Hematopoietic multipotent progenitor cell treated with erythropoietin and hydrocortisone succinate and interleukin-3 and kit ligand, for 4 days (in vitro differentiated cells): Measurements from ENCODE around the gene GCSAML.
A peak's percentile ranks its signal among the peaks of the same experiment; 100 is the strongest.
"Not testable (repeated sequence)": the region's sequence is repeated elsewhere in the genome, so short reads cannot be mapped to it uniquely, and the experiment has no call there.

Experiments
- DNase-seq: peaks from one replicate; pipeline ENCODE4 v3.0.0-alpha.2; 2015

Gene GCSAML

DNA sequence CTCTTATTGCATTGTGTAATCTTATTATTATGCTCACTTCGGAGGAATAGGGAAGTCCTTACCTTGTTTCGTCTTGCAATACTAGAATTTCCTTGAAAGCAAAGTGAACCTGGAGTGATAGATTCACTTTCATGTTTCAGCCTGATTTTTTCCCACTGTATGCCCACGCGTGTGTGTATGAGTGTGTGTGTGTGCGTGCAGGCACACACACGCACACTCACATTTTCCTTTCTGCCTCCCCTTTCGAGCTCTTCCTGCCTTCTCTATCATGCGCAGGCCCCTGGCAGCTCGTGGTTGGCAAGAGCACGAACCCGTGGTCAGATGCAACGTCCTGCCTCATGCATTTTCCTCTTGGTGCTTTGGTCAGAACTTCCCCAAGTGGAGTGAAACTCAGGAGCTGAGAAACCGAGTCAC, at the start of gene GCSAML:
GCSAML (plus strand) TSS at position 366 of the 414 bp plus-strand sequence. CDS start 58 bp downstream, outside the sequence.
- DNase-seq = peak; percentile 93

DNA sequence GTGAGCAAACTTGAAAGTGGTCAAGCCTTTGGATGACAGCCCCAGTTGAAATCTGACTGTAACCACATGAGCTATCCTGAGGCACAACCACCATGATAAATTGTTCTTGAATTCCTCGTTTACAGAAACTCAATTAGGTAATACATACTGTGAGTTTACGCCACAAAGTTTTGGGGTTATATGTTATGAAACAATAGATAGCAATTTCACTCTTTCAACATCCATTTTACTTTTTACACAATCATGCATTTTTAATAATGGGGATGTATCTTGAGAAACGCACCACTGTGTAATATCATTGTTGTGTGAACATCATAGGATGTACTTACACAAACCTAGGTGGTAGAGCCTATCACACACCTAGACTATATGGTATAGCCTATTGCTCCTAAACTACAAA, 48.1 kb upstream of the GCSAML start:
- DNase-seq = peak; percentile 78

DNA sequence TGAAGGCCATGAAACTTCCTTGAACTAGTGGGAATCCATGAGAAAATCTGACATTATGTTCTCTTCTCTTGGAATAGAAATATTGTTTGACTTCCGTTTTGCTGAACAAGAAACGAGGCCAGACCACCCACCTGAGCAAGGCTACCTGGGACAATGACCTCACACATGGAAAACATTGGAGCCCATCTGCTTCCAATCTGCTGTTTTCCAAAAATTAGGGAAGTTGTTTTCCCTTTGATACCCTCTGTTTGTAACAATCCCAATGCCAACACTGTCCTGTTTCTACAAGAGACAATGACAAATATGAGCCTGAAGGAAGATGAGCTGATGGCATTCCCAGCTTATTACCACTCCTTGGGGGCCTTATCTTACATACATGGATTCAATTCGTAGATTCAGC, 42.1 kb upstream of the GCSAML start:
- no peak for DNase-seq

DNA sequence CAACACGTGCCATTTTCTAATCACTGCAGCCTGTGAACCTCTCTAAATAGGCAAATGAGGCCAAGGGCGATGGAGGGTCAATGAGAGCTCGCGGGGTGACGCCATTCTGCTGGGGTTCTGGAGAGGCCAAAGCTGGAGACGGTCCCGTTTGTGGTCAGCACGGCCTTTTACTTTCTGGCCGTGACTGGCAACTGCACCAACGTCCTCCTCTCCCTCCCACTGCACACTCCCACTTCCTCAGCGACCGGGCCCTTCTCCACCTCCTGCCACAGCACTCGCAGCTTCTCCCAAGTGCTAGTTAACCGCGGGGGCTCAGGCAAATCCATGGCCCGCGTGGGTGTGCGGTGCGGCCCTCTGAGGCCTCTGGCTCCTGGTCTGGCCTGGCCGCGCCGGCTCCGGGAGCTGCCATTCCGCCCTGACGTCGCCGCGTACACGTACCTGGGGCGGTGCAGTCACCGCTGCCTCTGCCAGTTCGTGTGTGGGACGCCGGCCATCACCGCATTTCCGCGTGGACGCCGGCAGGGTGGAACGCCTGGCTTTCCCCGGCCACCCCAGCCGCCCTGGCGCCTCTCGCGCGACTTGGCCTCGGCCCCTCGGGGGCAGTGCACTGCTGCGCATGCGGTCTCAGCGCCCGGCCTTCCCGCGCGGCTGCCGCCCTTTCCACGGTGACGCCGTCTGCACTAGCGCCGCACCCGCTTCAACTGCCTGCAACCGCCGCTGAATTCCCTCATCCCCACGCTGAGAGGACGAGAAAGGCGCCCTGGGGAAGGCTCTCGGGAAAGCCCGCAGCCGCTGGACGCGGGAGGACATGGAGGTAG, 30.9 kb upstream of the GCSAML start:
- no peak for DNase-seq

DNA sequence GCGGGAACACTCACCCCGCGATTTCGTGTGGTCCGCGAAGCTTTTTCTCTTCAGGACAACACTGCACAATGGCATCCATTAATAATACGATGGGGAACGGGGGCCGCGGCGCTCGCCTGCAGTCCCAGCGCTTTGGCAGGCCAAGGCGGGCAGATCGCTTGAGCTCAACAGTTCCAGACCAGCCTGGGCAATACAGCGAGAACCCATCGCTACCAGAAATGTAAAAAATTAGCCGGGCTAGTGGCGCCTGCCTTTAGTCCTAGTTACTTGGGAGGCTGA, 30.4 kb upstream of the GCSAML start:
- DNase-seq = no peak

DNA sequence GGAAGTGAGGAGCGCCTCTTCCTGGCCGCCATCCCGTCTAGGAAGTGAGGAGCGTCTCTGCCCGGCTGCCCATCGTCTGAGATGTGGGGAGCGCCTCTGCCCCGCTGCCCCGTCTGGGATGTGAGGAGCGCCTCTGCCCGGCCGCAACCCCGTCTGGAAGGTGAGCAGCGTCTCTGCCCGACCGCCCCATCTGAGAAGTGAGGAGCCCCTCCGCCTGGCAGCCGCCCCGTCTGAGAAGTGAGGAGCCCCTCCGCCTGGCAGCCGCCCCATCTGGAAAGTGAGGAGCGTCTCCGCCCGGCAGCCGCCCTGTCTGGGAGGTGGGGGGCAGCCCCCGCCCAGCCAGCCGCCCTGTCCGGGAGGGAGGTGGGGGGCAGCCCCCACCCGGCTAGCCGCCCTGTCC, 27.0 kb upstream of the GCSAML start:
- DNase-seq = not testable (repeated sequence)

DNA sequence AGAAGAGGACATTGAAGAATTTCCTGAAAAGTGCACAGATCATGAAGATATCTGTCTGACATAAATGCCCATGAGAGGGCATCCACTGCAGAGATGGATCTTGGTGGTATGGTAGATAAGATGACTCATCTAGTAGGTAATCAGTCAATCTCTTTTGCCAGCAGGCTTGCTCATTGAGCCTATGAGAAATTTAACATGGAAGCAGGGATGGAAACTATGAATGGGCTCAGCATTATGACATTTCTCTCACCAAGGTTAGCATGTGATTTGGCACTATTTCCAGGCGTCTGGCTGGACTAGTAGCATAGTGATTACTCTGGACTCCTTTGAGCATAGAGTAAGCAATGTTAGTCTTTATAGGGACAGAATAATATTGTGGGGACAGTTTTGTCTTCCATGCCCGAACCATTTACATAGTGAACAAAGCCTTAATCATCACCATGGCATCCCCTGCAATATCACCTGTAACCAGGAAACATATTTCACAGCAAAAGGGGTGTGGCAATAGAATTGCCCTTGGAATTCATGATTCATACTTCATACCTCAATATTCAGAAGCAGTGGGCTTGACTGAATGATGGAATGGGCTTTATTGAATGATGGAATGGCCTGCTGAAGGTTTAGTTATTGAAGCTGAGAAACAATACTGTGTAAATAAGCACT, 20.0 kb upstream of the GCSAML start:
- no peak for DNase-seq

DNA sequence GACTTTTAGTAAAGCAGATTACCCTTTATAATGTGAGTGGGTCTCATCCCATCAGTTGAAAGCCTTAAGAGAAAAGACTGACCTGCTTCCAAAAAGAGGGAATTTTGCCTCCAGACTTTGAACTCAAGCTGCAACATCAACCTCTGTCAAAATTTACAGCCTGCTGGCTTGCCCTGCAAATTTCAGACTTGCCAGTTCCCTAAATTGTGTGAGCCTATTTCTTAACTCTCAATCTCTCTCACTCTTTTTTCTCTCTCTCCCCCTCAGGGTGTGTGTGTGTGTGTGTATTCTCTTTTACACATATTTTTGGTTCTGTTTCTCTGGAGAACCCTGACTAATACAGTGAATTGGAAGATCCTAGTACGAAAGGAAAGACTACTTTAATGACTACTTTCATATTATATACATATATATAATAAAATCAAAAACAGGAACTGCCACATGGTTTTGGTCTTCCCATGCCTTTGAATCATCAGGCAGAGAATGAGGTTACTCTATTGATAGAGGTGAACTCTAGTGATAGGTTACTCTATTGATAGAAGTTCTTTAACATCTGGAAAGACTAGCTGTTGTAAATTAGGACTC, 19.1 kb upstream of the GCSAML start:
- peak; percentile 63 for DNase-seq

DNA sequence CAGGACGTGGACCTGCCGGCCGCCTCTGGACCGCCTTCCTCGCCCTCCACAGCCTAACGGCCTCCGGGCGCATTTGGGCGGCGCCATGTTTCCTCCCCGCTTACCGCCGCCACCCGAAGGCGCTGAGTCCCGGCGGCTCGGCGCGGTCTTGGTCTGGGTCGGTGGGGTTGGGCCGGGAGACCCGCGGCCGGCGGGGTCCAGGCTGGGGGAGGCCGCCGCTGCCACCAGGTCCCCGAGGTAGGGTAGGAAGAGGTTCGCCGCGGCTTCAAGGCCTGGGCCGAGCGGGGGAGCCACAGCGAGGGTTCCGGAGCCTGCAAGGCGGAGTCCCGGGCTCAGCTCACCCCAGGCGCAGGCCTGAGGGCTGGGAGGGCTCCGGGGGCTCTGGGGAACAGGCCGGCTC, 18.1 kb upstream of the GCSAML start:
- no peak for DNase-seq

DNA sequence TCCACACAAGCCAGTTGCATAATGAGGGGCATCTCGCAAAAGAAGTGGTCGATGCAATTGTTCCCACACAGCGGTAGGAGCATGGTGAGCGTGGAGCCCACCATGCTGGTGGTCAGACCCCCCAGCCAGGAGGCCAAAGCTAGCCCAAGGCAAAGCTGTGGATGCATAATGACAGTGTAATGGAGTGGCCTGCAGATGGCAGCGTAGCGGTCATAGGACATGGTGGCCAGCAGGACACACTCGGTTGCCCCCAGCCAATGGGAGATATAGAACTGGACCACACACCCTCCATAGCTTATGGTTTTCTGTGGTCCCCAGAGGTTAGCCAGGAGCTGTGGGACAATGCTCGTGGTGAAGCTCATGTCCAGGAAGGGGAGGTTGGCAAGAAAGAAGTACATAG, 17.0 kb upstream of the GCSAML start:
- DNase-seq = no peak

DNA sequence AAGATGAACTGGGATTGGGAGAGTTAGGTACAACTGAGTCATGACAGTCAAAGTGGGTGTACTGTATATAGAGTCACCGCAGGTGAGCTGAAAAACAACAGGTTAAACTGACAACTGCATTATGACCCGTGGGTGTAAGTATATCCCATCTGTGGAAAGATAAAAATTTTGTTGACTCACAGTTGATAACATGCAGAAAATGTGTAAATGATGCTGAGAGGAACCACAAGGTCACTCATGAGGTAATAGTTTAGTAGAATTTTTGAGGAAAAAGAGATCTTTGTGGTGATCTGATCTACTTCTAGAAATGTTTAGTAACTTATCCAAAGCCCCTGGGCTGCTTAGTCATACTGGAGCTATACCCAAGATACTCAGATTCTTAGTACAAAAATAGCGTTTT, 13.5 kb upstream of the GCSAML start:
- peak; percentile 82 for DNase-seq

DNA sequence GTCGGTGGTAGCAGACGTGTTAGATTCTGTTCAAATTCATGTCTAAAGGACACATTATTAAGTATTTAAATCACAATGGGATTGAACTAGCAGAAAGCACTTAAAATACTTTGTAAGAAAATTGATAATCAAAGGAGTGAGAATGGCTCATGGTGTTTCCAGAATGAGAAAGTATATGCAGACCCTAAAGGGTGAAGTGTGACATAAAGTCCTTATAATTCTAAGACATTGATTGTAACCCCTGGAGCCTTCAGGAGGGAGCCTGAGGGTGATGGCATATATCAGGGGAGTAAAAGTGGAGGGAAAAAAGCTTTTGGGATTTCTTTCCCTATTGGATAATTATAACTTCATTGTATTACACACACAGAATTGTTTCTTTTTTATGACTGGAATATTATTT, 12.6 kb upstream of the GCSAML start, which contains the start of gene OR2C3:
OR2C3 (minus strand) TSS at position 101 of the 400 bp plus-strand sequence. CDS start 3,929 bp downstream, outside the sequence.
- no peak for DNase-seq

DNA sequence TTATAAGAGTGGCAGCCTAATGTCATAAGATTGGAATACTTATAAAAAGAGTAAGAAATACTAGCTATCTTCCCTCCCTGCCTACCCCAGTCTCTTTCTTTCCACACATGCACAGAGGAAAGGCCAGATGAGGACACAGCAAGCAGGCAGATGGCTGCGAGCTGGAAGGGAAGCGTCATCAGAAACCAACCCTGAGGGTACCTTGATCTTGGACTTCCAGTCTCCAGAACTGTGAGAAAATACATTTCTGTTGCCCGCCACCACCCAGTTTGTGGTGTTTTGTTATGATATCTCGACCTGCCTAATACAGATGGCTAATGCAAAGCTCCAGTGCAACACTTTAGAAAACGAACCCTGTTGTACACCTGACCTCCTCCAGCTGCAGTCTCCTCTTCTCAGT, 10.4 kb upstream of the GCSAML start:
- DNase-seq = no peak

DNA sequence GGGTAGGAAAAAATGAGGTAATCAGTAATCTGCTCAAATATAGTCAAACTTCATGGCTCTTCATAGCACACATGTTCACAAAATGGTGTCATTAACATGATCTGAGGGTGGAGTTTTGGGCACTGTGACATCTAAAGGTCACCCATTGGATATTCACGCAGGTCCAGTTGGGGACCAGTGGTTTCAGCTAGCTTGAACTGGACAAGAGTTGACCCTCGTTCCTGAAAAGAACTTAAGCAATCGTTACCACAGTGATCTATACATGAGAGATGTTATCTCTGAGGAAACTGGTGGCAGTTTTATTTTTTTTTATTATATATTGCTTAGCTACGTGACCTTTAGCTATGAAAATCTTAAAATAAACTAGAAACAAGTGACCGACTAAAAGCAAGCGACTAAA, 9.7 kb upstream of the GCSAML start:
- peak; percentile 69 for DNase-seq

DNA sequence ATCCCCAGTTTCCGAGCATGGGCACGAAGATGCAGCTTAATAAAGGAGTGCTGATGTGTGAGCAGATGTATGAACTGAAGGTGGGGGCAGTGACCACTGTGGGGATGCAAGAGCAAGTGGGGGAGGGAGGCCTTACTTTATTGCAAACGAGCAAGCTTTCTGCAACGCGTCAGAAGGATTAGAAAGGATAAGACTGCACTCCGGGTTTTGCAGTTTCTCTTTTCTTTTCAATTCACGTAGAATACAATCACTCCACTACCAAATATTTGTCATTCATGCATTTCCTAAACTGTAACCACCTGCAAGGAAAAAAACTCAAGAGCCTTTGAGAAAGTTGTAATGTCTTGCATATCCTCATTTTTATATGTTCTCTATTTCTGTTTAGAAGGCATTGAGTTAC, 8.4 kb upstream of the GCSAML start:
- DNase-seq = peak; percentile 65

DNA sequence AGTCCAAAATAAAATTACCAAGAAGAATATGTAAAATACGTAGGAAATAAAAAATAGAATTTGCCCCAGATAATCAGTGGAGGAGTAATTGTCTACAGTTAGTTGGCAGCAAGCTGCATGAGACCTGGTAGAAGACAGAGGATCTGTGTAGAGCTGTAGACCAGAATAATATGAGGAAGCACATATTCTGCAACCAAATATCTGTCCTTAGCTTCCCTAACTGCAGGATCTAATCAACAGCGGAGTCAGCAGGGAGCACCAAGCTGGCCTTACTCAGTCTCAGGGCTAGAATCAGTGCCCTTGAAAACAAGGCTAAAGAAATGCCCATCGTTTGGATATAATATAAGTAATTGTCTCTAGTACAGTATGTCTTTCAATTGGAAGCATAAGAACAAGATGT, 6.1 kb upstream of the GCSAML start:
- DNase-seq = peak; percentile 67

DNA sequence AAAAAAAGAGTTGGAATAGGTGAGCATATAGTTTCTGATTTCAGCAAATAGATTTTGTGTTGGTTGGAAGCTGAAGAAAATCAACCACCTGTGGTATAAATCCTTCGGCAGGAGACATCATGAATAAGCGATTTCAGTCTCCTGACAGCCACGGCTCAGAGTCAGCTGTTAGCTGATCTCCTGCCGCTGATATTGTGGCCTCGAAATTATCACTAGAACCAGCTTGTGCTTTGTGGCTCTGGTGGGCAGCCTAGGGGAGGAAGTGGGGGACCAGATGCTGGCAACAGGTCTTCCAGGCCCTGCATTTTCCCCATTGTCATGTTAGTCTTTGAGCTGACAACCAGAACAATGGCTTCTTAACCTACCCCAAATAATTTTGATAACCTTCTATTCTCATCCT, 842 bp upstream of the GCSAML start:
- peak; percentile 99 for DNase-seq

DNA sequence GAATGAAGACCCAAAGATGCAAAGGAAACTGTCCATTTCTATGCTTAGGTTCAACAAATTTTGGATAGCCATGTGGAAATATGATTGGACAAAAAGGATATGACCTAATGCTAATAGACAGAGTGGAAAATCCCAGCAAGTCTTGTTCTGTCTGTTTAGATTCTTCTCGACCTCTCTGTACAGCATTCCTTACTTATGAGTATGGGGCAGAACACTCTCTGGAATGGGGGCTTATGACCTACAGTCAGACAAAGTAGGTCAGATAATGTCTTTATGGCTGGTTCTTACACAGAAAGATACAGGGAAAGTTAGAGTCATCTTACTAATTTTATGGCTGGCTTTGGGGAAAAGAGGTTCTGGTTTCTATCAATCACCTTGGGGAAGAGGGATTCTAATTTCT, 2.8 kb downstream of the GCSAML start:
- DNase-seq = no peak

DNA sequence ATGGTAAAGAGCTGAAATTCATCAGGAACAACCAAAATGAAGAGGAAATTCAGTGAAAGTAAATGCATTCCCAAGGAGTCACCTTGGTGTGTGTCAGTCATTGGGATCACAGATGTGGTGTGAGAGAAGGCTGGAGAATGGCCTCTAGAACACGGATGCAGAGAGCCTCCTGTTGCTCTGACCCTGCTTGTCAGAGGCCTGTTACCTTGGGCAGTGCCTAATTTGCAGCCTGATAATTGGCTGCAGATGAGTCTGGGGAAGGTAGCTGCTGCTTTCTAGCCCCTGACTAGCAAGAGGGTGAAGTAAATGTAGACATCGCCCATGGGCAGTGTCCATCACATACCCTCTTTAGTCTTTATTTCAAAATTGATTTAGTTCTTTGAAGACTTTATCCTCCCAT, 3.3 kb downstream of the GCSAML start:
- no peak for DNase-seq

DNA sequence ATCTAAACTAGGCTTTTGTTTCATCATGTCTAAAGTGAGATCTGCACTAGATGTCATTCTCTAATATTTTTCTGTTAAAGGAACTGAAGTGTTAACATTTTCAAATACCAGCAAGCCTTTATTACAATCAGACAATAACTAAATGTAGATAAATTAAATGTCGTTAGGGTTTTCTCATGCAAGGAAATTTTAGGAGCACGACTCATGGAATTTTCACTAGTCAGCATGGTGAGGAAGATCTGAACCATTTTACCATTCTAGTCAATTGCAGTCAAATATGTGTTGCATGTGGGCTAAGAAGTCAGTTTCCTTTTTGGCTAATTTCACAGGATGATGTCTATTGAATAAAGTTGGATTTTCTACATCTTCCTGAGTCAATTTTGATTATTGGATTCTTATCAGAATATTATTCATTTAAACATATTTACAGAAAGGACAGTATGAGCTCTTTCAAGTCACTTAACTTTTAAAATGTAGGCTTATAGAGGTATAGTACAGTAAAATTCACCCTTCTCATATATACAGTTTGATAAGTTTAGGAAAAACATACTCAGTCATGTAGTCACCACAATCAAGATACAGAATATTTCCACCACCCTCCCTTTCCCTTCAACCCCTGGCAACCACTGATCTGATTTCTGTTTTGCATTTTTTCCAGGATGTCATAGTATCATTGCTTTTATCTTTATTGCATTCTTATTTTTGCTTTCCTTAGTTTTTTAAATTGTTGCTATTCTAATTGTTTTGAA, 9.2 kb downstream of the GCSAML start:
- DNase-seq = peak; percentile 47

DNA sequence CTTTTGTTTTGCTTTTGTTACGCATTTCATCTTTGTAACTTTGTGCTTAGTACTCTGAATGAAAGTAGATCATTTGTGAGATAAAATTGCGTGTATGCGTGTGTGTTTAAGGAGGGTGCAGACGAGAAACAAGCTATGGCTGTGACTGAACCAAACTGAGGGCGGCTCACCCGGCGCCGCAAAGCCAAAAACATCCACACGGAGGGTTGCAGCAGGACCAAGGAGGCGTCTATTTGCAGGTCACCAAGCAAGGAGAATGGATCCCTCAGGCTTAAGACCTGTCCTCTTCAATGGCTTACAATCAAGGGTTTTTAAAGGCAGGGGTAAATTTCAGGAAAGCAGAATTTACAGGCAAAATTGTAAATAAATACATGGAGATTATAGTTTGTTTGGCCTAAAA, 12.8 kb downstream of the GCSAML start:
- peak; percentile 22 for DNase-seq

DNA sequence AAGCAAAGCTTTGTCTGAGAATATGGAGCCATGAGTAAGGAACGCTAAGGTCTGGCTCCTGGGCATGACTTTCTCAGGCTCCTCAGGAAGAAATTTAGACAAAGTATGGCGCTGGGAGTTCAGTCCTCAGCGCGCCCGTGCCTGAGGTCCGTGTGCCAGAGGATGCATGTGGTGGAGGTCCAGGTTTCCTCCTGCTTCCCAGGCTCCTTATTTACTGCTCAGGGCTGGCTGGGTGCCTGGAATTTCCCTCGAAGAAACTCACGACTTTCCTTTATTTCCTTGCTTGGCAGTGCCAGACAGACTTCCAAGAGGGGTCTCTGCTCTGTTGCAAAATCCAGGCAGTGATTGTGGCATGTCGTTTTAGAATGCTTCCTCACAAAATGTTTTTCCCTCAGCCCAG, 13.3 kb downstream of the GCSAML start:
- DNase-seq = no peak

DNA sequence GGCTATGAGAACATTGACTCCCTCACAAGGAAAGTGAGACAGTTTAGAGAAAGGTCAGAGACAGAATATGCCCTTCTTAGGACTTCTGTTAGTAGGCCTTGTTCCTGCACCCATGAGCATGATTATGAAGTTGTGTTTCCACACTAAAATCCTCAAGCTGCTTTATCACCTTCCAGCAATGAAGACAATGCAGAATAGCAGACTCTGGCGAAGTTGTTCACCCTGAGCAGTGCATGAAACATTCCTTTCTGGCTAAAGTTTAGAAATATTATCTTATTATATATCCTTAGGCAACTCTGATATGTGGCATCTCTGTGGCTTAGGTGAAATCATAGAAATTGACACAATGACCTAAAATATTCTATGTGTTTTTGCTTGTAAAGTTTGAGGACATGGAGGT, 25.3 kb downstream of the GCSAML start:
- DNase-seq = no peak

DNA sequence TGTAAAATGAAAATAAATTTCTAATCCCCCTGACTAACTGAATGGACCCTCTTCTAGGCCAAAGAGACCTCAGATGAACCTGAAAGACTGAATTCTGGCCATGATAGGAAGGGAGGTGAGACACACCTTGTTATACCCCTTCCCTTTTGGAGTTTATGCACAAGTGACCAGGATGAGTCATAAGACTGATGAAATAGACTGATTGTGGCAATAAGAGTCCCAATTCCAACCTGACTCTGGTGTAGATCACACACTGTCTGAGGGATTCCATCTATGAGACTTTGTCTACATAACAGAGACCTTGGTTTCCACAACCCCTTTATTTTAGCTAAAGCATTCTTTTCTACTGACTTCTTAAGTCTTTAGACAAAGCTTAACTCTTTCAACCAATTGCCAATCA, 25.7 kb downstream of the GCSAML start:
- DNase-seq = no peak
